GM23338 (cell line): Measurements from ENCODE around the gene ATF6.

Source experiments
- CREB1 ChIP-seq: fragments of 250-450 bp; sonication (Bioruptor Pico); IDR thresholded peaks from 2 replicates; pipeline ENCODE4 v1.5.0; 2020; ENCODE audit warnings: low read depth, mild to moderate bottlenecking, moderate library complexity
- CTCF ChIP-seq, 2 experiments: fragments of 200-600 bp in 1 of 2; sonication (generic) in 1 of 2; conservative IDR thresholded peaks; 2 replicates each; pipeline versions ENCODE4 v1.5.1 to v1.6.1; 2016 to 2017; ENCODE audit warnings: antibody characterized with exemption in 2 of 2, low read depth in 2 of 2, mild to moderate bottlenecking in 2 of 2, moderate library complexity in 1 of 2
- ETS1 ChIP-seq: IDR thresholded peaks from 2 replicates; pipeline ENCODE4 v1.6.1; 2016; ENCODE audit warnings: antibody characterized with exemption
- EZH2 ChIP-seq: fragments of 200-600 bp; sonication (generic); IDR thresholded peaks from one replicate; pipeline ENCODE4 v1.8.0; 2017; ENCODE audit warnings: antibody characterized with exemption, mild to moderate bottlenecking, low read depth; ENCODE audit not compliant: unreplicated experiment
- EZH2phosphoT487 ChIP-seq: fragments of 200-600 bp; sonication (generic); IDR thresholded peaks from one replicate; pipeline ENCODE4 v1.8.1; 2018; ENCODE audit warnings: antibody characterized with exemption; ENCODE audit not compliant: unreplicated experiment
- JUNB ChIP-seq: IDR thresholded peaks from one replicate; pipeline ENCODE4 v1.6.1; 2016; ENCODE audit warnings: antibody characterized with exemption; ENCODE audit not compliant: unreplicated experiment
- NANOG ChIP-seq: IDR thresholded peaks from 2 replicates; pipeline ENCODE4 v1.6.1; 2016; ENCODE audit warnings: antibody characterized with exemption, borderline replicate concordance
- POLR2AphosphoS5 ChIP-seq: IDR thresholded peaks from 2 replicates; pipeline ENCODE4 v1.6.1; 2016; ENCODE audit warnings: antibody characterized with exemption, low read depth
- REST ChIP-seq: IDR thresholded peaks from one replicate; pipeline ENCODE4 v1.6.1; 2018; ENCODE audit warnings: antibody characterized with exemption; ENCODE audit not compliant: unreplicated experiment
- STAT1 ChIP-seq: IDR thresholded peaks from one replicate; pipeline ENCODE4 v1.6.1; 2016; ENCODE audit warnings: antibody characterized with exemption; ENCODE audit not compliant: unreplicated experiment
- ZNF114 ChIP-seq: fragments of 250-450 bp; sonication (Bioruptor Pico); IDR thresholded peaks from 2 replicates; pipeline ENCODE4 v1.5.0; 2020; ENCODE audit warnings: mild to moderate bottlenecking, moderate library complexity

- no peak for TF ChIP-seq CTCF (conservative IDR thresholded peaks at IDR 0.05; ENCODE audit: low read depth in 2 of 2)
- no peak for TF ChIP-seq EZH2phosphoT487
- no peak for TF ChIP-seq CREB1
- TF ChIP-seq EZH2: no peak
- TF ChIP-seq POLR2AphosphoS5: no peak
- no peak for TF ChIP-seq JUNB
- no peak for TF ChIP-seq REST
- no peak for TF ChIP-seq ETS1
- TF ChIP-seq NANOG: no peak
- TF ChIP-seq STAT1: no peak
- TF ChIP-seq ZNF114 (CRISPR knock-in tag): no peak
These were observed 223.7 kb downstream of the ATF6 start for GRCh38 chr1:161989786-161990185.
